GM23338 (cell line): ENCODE measurements around the gene PSD4. TPM values are rescaled to one million over a fixed set of nuclear protein-coding genes. Genes with fewer than 3 reads are reported as not detected.

Source experiments
- ATAC-seq: fragments of 200-7000 bp; cut with Tn5 transposase; 3 replicates; pipeline ENCODE4 v1.9.1; 2020
- DNase-seq: peaks from one replicate; pipeline ENCODE4 v3.0.0-alpha.2; 2015; ENCODE audit warnings: low spot score
- H2AFZ ChIP-seq: fragments of 200-600 bp; sonication (generic); 2 replicates; pipeline ENCODE4 v1.8.0; 2016; ENCODE audit warnings: antibody characterized with exemption, mild to moderate bottlenecking, moderate library complexity
- H3F3A ChIP-seq: fragments of 200-600 bp; sonication (generic); replicated peaks from 2 replicates; pipeline ENCODE4 v1.8.0; 2017; ENCODE audit warnings: antibody characterized with exemption, mixed run types, low read depth
- H3K27ac ChIP-seq: fragments of 200-600 bp; sonication (generic); 2 replicates; pipeline ENCODE4 v1.6.1; 2016; ENCODE audit warnings: low read depth
- H3K27me3 ChIP-seq: fragments of 200-600 bp; sonication (generic); 2 replicates; pipeline ENCODE4 v1.8.0; 2016; ENCODE audit warnings: mild to moderate bottlenecking, mixed run types, moderate library complexity; ENCODE audit not compliant: insufficient read depth
- H3K36me3 ChIP-seq: fragments of 200-600 bp; sonication (generic); 2 replicates; pipeline ENCODE4 v1.8.0; 2016; ENCODE audit warnings: mild to moderate bottlenecking; ENCODE audit not compliant: insufficient read depth
- H3K4me1 ChIP-seq: fragments of 200-600 bp; sonication (generic); 2 replicates; pipeline ENCODE4 v1.8.0; 2016; ENCODE audit warnings: mild to moderate bottlenecking, moderate library complexity; ENCODE audit not compliant: insufficient read depth
- H3K4me2 ChIP-seq: fragments of 200-600 bp; sonication (generic); 2 replicates; pipeline ENCODE4 v1.7.1; 2017; ENCODE audit warnings: mixed run types
- H3K4me3 ChIP-seq: fragments of 200-600 bp; sonication (generic); 2 replicates; pipeline ENCODE4 v1.6.1; 2016; ENCODE audit warnings: mixed run types
- H3K79me2 ChIP-seq: fragments of 200-600 bp; sonication (generic); replicated peaks from 2 replicates; pipeline ENCODE4 v1.8.0; 2017; ENCODE audit warnings: mild to moderate bottlenecking; ENCODE audit not compliant: insufficient read depth
- H3K9me2 ChIP-seq: fragments of 200-600 bp; sonication (generic); 2 replicates; pipeline ENCODE4 v1.8.0; 2017; ENCODE audit not compliant: insufficient read depth
- H4K20me1 ChIP-seq: fragments of 200-600 bp; sonication (generic); replicated peaks from 2 replicates; pipeline ENCODE4 v1.8.0; 2017; ENCODE audit warnings: mild to moderate bottlenecking; ENCODE audit not compliant: insufficient read depth
- H3K27ac Mint-ChIP-seq: 2 replicates; pipeline ENCODE4 v1.8.0; 2020; ENCODE audit warnings: inconsistent platforms, mild to moderate bottlenecking, moderate library complexity, mixed read lengths
- H3K27me3 Mint-ChIP-seq: 3 replicates; pipeline ENCODE4 v1.8.0; 2022; ENCODE audit warnings: low read depth, mild to moderate bottlenecking, moderate library complexity, mixed read lengths, inconsistent platforms; ENCODE audit not compliant: insufficient read depth, poor library complexity
- H3K36me3 Mint-ChIP-seq: 3 replicates; pipeline ENCODE4 v1.8.0; 2021; ENCODE audit warnings: low read depth, mild to moderate bottlenecking, inconsistent platforms, moderate library complexity, mixed read lengths
- H3K4me1 Mint-ChIP-seq: 3 replicates; pipeline ENCODE4 v1.8.0; 2020; ENCODE audit warnings: mild to moderate bottlenecking, inconsistent platforms, mixed read lengths
- H3K4me3 Mint-ChIP-seq: 3 replicates; pipeline ENCODE4 v1.8.0; 2021; ENCODE audit warnings: moderate library complexity, mild to moderate bottlenecking, inconsistent platforms, mixed read lengths
- H3K9me3 Mint-ChIP-seq: 3 replicates; pipeline ENCODE4 v1.8.0; 2020; ENCODE audit warnings: moderate library complexity, mild to moderate bottlenecking, inconsistent platforms, mixed read lengths
- CREB1 ChIP-seq: fragments of 250-450 bp; sonication (Bioruptor Pico); IDR thresholded peaks from 2 replicates; pipeline ENCODE4 v1.5.0; 2020; ENCODE audit warnings: low read depth, mild to moderate bottlenecking, moderate library complexity
- EZH2 ChIP-seq: fragments of 200-600 bp; sonication (generic); IDR thresholded peaks from one replicate; pipeline ENCODE4 v1.8.0; 2017; ENCODE audit warnings: antibody characterized with exemption, mild to moderate bottlenecking, low read depth; ENCODE audit not compliant: unreplicated experiment
- NANOG ChIP-seq: IDR thresholded peaks from 2 replicates; pipeline ENCODE4 v1.6.1; 2016; ENCODE audit warnings: antibody characterized with exemption, borderline replicate concordance
- ZNF331 ChIP-seq: fragments of 250-450 bp; sonication (Bioruptor Pico); IDR thresholded peaks from 2 replicates; pipeline ENCODE4 v1.5.0; 2020; ENCODE audit warnings: low read depth, mild to moderate bottlenecking, moderate library complexity
- polyA plus RNA-seq: library from polyadenylated mRNA; unstranded; fragments of >200 nt; fragmentation: Nextera tagmentation; extraction: Ambion mirVana; gene quantifications from 2 replicates; pipeline ENCODE4 v1.2.1, GENCODE V29; 2016
- total RNA-seq: library from RNA; depleted of rRNA; stranded (reverse); fragments of >200 nt; shearing (Covaris generic); gene quantifications from 2 replicates; pipeline ENCODE4 v1.2.3, GENCODE V29; 2014
- TF ChIP-seq, protein P1 (sequence below), 2 experiments: fragments of 200-600 bp in 1 of 2; sonication (generic) in 1 of 2; conservative IDR thresholded peaks; 2 replicates each; pipeline versions ENCODE4 v1.5.1 to v1.6.1; 2016 to 2017; ENCODE audit warnings: antibody characterized with exemption in 2 of 2, low read depth in 2 of 2, mild to moderate bottlenecking in 2 of 2, moderate library complexity in 1 of 2
- TF ChIP-seq, protein P2 (sequence below): IDR thresholded peaks from 2 replicates; pipeline ENCODE4 v1.6.1; 2016; ENCODE audit warnings: antibody characterized with exemption
- TF ChIP-seq, protein P3 (sequence below): IDR thresholded peaks from one replicate; pipeline ENCODE4 v1.6.1; 2018; ENCODE audit warnings: antibody characterized with exemption; ENCODE audit not compliant: unreplicated experiment

PSD4 gene
- total and polyA plus RNA-seq, 2 experiments from 2014 or later, result 0.06 to 0.66 TPM

DNA sequence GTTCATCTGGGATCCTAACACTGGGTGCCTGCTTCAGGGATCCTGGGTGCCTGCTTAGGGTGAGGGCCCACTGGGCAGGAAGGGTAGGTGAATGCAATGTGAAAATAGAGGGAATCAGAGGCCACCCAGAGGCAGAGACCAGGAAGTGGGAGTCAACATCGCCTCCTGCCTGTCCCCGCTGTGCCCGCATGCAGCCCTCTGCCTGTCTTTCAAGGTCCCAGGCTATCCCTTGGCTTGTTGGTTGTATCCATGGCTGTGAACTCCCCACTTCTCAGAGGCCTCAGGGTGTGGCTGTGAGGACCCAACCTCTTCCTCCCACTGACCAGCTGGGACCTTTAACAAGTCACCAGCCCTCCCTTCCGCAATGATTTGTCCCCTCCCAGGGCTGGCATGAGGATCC, 26.5 kb downstream of the PSD4 start:
- ATAC-seq (peak; percentile 6), DNase-seq (peak; percentile 56)
- H3K4me2 ChIP-seq, result no peak overlapping the region
- H3K36me3 ChIP-seq, result no peaks in the 10 kb centered on the region
- Mint-ChIP-seq H3K9me3 (no peaks in the 10 kb centered on the region), H3K4me1 (peaks cover 3% of the 10 kb centered on the region; the same call in 2 of the 3 replicates), H3K4me3 (peak overlapping the region; percentile 58; the same call in 2 of the 3 replicates), H3K27me3 (peaks cover 5% of the 10 kb centered on the region), H3K27ac (no peak overlapping the region), H3K36me3 (no peaks in the 10 kb centered on the region)
- H3K27ac ChIP-seq, result no peak overlapping the region
- TF ChIP-seq ZNF331 (CRISPR knock-in tag), result no peak
- TF ChIP-seq, protein P1, sequence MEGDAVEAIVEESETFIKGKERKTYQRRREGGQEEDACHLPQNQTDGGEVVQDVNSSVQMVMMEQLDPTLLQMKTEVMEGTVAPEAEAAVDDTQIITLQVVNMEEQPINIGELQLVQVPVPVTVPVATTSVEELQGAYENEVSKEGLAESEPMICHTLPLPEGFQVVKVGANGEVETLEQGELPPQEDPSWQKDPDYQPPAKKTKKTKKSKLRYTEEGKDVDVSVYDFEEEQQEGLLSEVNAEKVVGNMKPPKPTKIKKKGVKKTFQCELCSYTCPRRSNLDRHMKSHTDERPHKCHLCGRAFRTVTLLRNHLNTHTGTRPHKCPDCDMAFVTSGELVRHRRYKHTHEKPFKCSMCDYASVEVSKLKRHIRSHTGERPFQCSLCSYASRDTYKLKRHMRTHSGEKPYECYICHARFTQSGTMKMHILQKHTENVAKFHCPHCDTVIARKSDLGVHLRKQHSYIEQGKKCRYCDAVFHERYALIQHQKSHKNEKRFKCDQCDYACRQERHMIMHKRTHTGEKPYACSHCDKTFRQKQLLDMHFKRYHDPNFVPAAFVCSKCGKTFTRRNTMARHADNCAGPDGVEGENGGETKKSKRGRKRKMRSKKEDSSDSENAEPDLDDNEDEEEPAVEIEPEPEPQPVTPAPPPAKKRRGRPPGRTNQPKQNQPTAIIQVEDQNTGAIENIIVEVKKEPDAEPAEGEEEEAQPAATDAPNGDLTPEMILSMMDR (conservative IDR thresholded peaks at IDR 0.05; ENCODE audit: low read depth in 2 of 2), result peak; percentile 53 to 64
- no peaks in the 10 kb centered on the region for H4K20me1 ChIP-seq
- no peak overlapping the region for H2AFZ ChIP-seq
- H3K4me1 ChIP-seq, result no peaks in the 10 kb centered on the region
- no peaks in the 10 kb centered on the region for H3K79me2 ChIP-seq
- no peaks in the 10 kb centered on the region for H3K9me2 ChIP-seq
- no peak overlapping the region for H3K4me3 ChIP-seq
- no peaks in the 10 kb centered on the region for H3F3A ChIP-seq
- no peaks in the 10 kb centered on the region for H3K27me3 ChIP-seq

DNA sequence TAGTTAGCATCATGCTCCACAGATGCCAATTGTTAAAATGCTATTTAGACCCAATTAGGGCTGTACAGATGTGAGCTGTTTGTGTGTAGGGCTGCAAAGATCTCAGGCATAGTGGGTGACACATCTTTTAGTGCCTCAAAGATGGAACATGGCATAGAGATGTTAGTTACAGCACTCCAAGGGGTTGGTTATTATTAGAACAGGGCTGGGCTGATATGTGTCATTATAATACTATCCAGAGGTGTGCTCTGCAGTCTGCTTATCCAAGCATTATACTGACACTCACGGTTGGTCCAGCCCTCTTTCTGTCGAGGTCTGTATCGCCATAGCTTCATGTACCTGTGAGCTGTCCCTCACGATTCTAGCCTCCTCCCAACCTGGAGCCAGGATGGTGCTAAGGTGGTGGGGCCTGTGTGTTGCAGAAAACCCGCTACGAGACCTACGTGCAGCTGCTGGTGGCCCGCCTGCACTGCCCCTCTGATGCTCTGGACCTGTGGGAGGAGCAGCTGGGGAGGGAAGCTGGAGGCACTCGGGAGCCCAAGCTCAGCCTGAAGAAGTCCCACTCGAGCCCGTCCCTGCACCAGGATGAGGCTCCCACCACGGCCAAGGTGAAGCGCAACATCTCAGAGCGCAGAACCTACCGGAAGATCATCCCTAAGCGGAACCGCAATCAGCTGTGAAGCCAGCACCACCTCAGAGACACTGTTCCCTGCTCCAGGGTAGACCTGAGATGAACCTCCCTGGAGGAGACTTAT, 27.1 kb downstream of the PSD4 start:
- no peak for ATAC-seq
- H3K36me3 Mint-ChIP-seq, result no peaks in the 10 kb centered on the region
- H3K4me2 ChIP-seq, result no peak overlapping the region
- H4K20me1 ChIP-seq, result no peaks in the 10 kb centered on the region
- H3K4me3 Mint-ChIP-seq, result no peak overlapping the region
- H3K27ac Mint-ChIP-seq, result no peak overlapping the region
- H3K27me3 ChIP-seq, result no peaks in the 10 kb centered on the region
- no peak overlapping the region for H2AFZ ChIP-seq
- H3K36me3 ChIP-seq, result no peaks in the 10 kb centered on the region
- H3K27ac ChIP-seq, result no peak overlapping the region
- H3K4me3 ChIP-seq, result no peak overlapping the region
- H3K9me3 Mint-ChIP-seq, result no peaks in the 10 kb centered on the region
- no peaks in the 10 kb centered on the region for H3F3A ChIP-seq
- H3K79me2 ChIP-seq, result no peaks in the 10 kb centered on the region
- no peaks in the 10 kb centered on the region for H3K9me2 ChIP-seq
- no peaks in the 10 kb centered on the region for H3K4me1 ChIP-seq
- peaks cover 3% of the 10 kb centered on the region; the same call in 2 of the 3 replicates for H3K4me1 Mint-ChIP-seq
- DNase-seq, result no peak
- H3K27me3 Mint-ChIP-seq, result peaks cover 5% of the 10 kb centered on the region
- TF ChIP-seq, protein P1 (conservative IDR thresholded peaks at IDR 0.05; ENCODE audit: low read depth in 2 of 2), result no peak
- TF ChIP-seq EZH2, result no peak
- TF ChIP-seq, protein P2, sequence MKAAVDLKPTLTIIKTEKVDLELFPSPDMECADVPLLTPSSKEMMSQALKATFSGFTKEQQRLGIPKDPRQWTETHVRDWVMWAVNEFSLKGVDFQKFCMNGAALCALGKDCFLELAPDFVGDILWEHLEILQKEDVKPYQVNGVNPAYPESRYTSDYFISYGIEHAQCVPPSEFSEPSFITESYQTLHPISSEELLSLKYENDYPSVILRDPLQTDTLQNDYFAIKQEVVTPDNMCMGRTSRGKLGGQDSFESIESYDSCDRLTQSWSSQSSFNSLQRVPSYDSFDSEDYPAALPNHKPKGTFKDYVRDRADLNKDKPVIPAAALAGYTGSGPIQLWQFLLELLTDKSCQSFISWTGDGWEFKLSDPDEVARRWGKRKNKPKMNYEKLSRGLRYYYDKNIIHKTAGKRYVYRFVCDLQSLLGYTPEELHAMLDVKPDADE, result no peak
- no peak for TF ChIP-seq NANOG
- TF ChIP-seq, protein P3, sequence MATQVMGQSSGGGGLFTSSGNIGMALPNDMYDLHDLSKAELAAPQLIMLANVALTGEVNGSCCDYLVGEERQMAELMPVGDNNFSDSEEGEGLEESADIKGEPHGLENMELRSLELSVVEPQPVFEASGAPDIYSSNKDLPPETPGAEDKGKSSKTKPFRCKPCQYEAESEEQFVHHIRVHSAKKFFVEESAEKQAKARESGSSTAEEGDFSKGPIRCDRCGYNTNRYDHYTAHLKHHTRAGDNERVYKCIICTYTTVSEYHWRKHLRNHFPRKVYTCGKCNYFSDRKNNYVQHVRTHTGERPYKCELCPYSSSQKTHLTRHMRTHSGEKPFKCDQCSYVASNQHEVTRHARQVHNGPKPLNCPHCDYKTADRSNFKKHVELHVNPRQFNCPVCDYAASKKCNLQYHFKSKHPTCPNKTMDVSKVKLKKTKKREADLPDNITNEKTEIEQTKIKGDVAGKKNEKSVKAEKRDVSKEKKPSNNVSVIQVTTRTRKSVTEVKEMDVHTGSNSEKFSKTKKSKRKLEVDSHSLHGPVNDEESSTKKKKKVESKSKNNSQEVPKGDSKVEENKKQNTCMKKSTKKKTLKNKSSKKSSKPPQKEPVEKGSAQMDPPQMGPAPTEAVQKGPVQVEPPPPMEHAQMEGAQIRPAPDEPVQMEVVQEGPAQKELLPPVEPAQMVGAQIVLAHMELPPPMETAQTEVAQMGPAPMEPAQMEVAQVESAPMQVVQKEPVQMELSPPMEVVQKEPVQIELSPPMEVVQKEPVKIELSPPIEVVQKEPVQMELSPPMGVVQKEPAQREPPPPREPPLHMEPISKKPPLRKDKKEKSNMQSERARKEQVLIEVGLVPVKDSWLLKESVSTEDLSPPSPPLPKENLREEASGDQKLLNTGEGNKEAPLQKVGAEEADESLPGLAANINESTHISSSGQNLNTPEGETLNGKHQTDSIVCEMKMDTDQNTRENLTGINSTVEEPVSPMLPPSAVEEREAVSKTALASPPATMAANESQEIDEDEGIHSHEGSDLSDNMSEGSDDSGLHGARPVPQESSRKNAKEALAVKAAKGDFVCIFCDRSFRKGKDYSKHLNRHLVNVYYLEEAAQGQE, result no peak
- TF ChIP-seq CREB1 (CRISPR knock-in tag), result no peak
